GM06990 (cell line): ENCODE data around the gene SYK.

Experiments used
- DNase-seq: peaks from one replicate; pipeline ENCODE4 v3.0.0-alpha.2; 2011; ENCODE audit not compliant: insufficient read length; ENCODE audit errors: extremely low read depth
- H3K27me3 ChIP-seq: replicated peaks from 2 replicates; pipeline ENCODE4 v1.6.0; 2011; ENCODE audit warnings: low read length; ENCODE audit not compliant: control insufficient read depth, insufficient read depth
- H3K36me3 ChIP-seq: 2 replicates; pipeline ENCODE4 v1.5.1; 2011; ENCODE audit warnings: low read length; ENCODE audit not compliant: control insufficient read depth, insufficient read depth
- H3K4me3 ChIP-seq: replicated peaks from 2 replicates; pipeline ENCODE4 v1.5.1; 2011; ENCODE audit warnings: low read depth, mild to moderate bottlenecking, control low read depth, low read length
- CTCF ChIP-seq: IDR thresholded peaks from 2 replicates; pipeline ENCODE4 v1.5.1; 2011; ENCODE audit warnings: low read length, control low read depth, mild to moderate bottlenecking, inconsistent platforms; ENCODE audit not compliant: insufficient read depth, poor library complexity, severe bottlenecking

Gene SYK

DNA sequence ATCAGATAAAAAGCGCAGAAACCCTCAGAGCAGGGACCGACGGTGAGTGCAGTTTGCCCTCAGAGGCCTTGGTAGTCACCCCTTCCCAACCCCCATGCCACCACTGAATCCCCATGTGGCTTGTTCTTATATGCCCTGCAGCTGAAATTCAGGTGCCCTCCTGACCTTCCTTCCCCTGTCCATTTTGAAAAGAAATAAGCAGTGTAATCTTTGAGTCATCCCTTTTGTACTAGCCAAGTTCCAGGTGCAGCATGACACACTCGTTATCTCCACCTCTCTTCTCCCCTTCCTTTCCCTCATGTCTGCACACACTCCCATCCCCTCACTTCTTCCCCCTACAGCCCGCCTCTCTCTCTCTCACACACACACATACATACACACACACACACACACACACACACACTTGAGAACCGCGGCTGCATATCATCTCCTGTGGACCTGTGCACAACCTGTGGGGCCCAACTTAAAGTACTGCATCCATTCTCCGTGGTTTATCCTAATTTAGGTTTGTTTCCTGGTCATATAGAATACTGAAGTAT is 53.1 kb downstream of the SYK start:
- DNase-seq, result no peak
- H3K27me3 ChIP-seq, result no peaks in the 10 kb centered on the region
- no peak for TF ChIP-seq CTCF
- no peak overlapping the region for H3K4me3 ChIP-seq
- peaks cover 9% of the 10 kb centered on the region for H3K36me3 ChIP-seq

GRCh38 chr9:90855208-90855902 is 53.7 kb downstream of the SYK start:
- Histone ChIP-seq H3K27me3 (no peaks in the 10 kb centered on the region), H3K4me3 (no peak overlapping the region), H3K36me3 (peaks cover 9% of the 10 kb centered on the region)
- no peak for DNase-seq
- no peak for TF ChIP-seq CTCF

GRCh38 chr9:90857091-90857490 is 55.5 kb downstream of the SYK start:
- no peak for DNase-seq
- TF ChIP-seq CTCF, result no peak
- peaks cover 5% of the 10 kb centered on the region for H3K36me3 ChIP-seq
- H3K27me3 ChIP-seq, result no peaks in the 10 kb centered on the region
- H3K4me3 ChIP-seq, result no peak overlapping the region

DNA sequence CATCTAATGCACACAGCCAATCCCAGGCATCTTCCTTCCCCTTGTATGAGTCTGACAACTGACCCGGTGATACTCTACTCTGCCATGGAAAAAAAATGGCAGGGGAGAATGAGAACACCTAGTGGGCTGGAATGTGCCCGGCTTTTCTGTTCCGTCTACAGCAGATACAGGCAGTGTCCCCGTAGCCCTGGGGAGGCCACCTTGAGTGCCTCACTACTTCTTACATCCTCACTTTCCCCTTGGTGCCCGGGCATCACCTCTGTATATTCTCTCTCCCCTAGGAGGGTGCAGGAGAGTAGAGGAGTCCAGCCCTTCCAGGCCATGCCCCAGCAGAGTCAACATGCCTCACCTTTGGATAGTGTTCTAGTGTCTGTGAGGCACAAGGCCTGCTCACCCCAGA is 56.2 kb downstream of the SYK start:
- TF ChIP-seq CTCF, result no peak
- Histone ChIP-seq H3K4me3 (no peak overlapping the region), H3K36me3 (peaks cover 5% of the 10 kb centered on the region), H3K27me3 (no peaks in the 10 kb centered on the region)
- DNase-seq, result no peak

GRCh38 chr9:90858457-90858901 is 56.9 kb downstream of the SYK start:
- Histone ChIP-seq H3K27me3 (no peaks in the 10 kb centered on the region), H3K36me3 (peaks cover 6% of the 10 kb centered on the region), H3K4me3 (no peak overlapping the region)
- TF ChIP-seq CTCF, result no peak
- no peak for DNase-seq

DNA sequence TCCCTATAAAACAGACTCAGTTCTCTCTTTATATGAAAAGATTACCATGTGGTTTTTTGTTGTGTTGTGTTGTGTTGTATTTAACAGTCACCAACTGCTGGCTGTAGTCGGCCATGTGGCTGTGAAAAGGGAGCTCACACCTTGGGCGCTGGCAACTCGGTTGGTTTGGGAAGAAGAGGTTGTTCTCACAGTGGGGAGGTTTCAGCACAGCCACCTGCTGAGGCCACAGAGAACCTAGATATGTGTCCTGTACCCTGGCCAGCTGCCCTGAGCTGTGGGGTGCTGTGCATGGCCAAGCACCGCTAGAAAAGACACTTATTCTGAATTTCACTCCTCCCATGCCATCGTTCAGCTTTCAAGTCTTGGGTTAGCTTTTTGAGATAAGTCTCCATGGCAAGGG is 58.8 kb downstream of the SYK start:
- no peak for TF ChIP-seq CTCF
- peaks cover 7% of the 10 kb centered on the region for H3K36me3 ChIP-seq
- no peak overlapping the region for H3K4me3 ChIP-seq
- H3K27me3 ChIP-seq, result no peaks in the 10 kb centered on the region
- DNase-seq, result no peak
